Neural progenitor cell (in vitro differentiated cells): ENCODE measurements around the gene QRFP. TPM values are rescaled to one million over a fixed set of nuclear protein-coding genes. Genes with fewer than 3 reads are reported as not detected.
A peak's percentile ranks its signal among the peaks of the same experiment; 100 is the strongest.

Experiments used
- DNase-seq: peaks from one replicate; pipeline ENCODE4 v3.0.0-alpha.2; 2016; ENCODE audit warnings: low spot score
- H2AFZ ChIP-seq: fragments of 200-600 bp; sonication (generic); replicated peaks from 2 replicates; pipeline ENCODE4 v1.6.1; 2016; ENCODE audit warnings: antibody characterized with exemption
- H3F3A ChIP-seq: fragments of 200-600 bp; sonication (generic); 2 replicates; pipeline ENCODE4 v1.6.1; 2016; ENCODE audit warnings: antibody characterized with exemption, low read depth
- H3K27ac ChIP-seq: fragments of 200-600 bp; sonication (generic); 2 replicates; pipeline ENCODE4 v1.5.1; 2016; ENCODE audit warnings: mild to moderate bottlenecking
- H3K27me3 ChIP-seq: fragments of 200-600 bp; sonication (generic); 2 replicates; pipeline ENCODE4 v1.6.1; 2016; ENCODE audit warnings: mild to moderate bottlenecking, moderate library complexity
- H3K36me3 ChIP-seq: fragments of 200-600 bp; sonication (generic); 2 replicates; pipeline ENCODE4 v1.5.1; 2016
- H3K4me1 ChIP-seq: fragments of 200-600 bp; sonication (generic); 2 replicates; pipeline ENCODE4 v1.6.1; 2016; ENCODE audit warnings: mixed run types
- H3K4me2 ChIP-seq: fragments of 200-600 bp; sonication (generic); 2 replicates; pipeline ENCODE4 v1.6.1; 2016
- H3K4me3 ChIP-seq: fragments of 200-600 bp; sonication (generic); 2 replicates; pipeline ENCODE4 v1.5.1; 2016
- H3K79me2 ChIP-seq: fragments of 200-600 bp; sonication (generic); 2 replicates; pipeline ENCODE4 v1.6.1; 2016; ENCODE audit warnings: low read depth
- H3K9ac ChIP-seq: fragments of 200-600 bp; sonication (generic); 2 replicates; pipeline ENCODE4 v1.6.1; 2016
- H3K9me3 ChIP-seq: fragments of 200-600 bp; sonication (generic); 2 replicates; pipeline ENCODE4 v1.5.1; 2016; ENCODE audit warnings: low read depth
- H4K20me1 ChIP-seq: fragments of 200-600 bp; sonication (generic); 2 replicates; pipeline ENCODE4 v1.6.1; 2016; ENCODE audit warnings: low read depth
- H3K27ac Mint-ChIP-seq: 3 replicates; pipeline ENCODE4 v1.8.0; 2021; ENCODE audit warnings: mixed read lengths
- H3K27me3 Mint-ChIP-seq: 2 replicates; pipeline ENCODE4 v1.8.0; 2022; ENCODE audit warnings: low read depth, mild to moderate bottlenecking, inconsistent platforms, moderate library complexity, mixed read lengths; ENCODE audit not compliant: insufficient read depth
- H3K36me3 Mint-ChIP-seq: 3 replicates; pipeline ENCODE4 v1.8.0; 2021; ENCODE audit warnings: mixed read lengths
- H3K4me1 Mint-ChIP-seq: 3 replicates; pipeline ENCODE4 v1.8.0; 2021; ENCODE audit warnings: mixed read lengths
- H3K4me3 Mint-ChIP-seq: 3 replicates; pipeline ENCODE4 v1.8.0; 2021; ENCODE audit warnings: mild to moderate bottlenecking, moderate library complexity, mixed read lengths
- H3K9me3 Mint-ChIP-seq: 3 replicates; pipeline ENCODE4 v1.8.0; 2020; ENCODE audit warnings: mixed read lengths
- EZH2 ChIP-seq: fragments of 200-600 bp; sonication (generic); IDR thresholded peaks from 2 replicates; pipeline ENCODE4 v1.6.1; 2017; ENCODE audit warnings: antibody characterized with exemption, mild to moderate bottlenecking, moderate library complexity
- EZH2phosphoT487 ChIP-seq: fragments of 200-600 bp; sonication (generic); IDR thresholded peaks from 2 replicates; pipeline ENCODE4 v1.6.1; 2017; ENCODE audit warnings: antibody characterized with exemption
- total RNA-seq: library from RNA; depleted of rRNA; stranded (reverse); fragments of >200 nt; gene quantifications from 2 replicates; pipeline ENCODE4 v1.2.3, GENCODE V29; 2015; ENCODE audit warnings: low replicate concordance
- TF ChIP-seq, protein P1 (sequence below): fragments of 200-600 bp; sonication (generic); IDR thresholded peaks from 2 replicates; pipeline ENCODE4 v1.5.1; 2017; ENCODE audit warnings: antibody characterized with exemption, mild to moderate bottlenecking

Gene QRFP
- total RNA-seq, 1 donor from 2014 or later, result not detected

DNA sequence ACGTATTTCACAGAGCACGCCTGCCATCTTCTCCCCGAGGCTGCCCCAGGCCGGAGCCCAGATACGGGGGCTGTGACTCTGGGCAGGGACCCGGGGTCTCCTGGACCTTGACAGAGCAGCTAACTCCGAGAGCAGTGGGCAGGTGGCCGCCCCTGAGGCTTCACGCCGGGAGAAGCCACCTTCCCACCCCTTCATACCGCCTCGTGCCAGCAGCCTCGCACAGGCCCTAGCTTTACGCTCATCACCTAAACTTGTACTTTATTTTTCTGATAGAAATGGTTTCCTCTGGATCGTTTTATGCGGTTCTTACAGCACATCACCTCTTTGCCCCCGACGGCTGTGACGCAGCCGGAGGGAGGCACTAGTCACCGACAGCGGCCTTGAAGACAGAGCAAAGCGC lies 9.6 kb downstream of the QRFP start:
- Histone ChIP-seq H3K4me3 (no peak overlapping the region), H4K20me1 (peaks cover 60% of the 10 kb centered on the region), H3K4me1 (no peaks in the 10 kb centered on the region), H3F3A (peaks cover 7% of the 10 kb centered on the region), H3K9me3 (no peaks in the 10 kb centered on the region), H3K36me3 (no peaks in the 10 kb centered on the region), H2AFZ (no peak overlapping the region), H3K79me2 (no peaks in the 10 kb centered on the region), H3K27me3 (no peaks in the 10 kb centered on the region), H3K27ac (no peak overlapping the region), H3K4me2 (no peak overlapping the region), H3K9ac (no peak overlapping the region)
- H3K9me3 Mint-ChIP-seq, result no peaks in the 10 kb centered on the region
- peaks cover 21% of the 10 kb centered on the region for H3K36me3 Mint-ChIP-seq
- H3K27ac Mint-ChIP-seq, result peak overlapping the region; percentile 94
- H3K4me1 Mint-ChIP-seq, result peaks cover 15% of the 10 kb centered on the region
- no peak for DNase-seq
- peaks cover 4% of the 10 kb centered on the region for H3K27me3 Mint-ChIP-seq
- H3K4me3 Mint-ChIP-seq, result no peak overlapping the region
- no peak for TF ChIP-seq EZH2
- no peak for TF ChIP-seq EZH2phosphoT487
- TF ChIP-seq, protein P1, sequence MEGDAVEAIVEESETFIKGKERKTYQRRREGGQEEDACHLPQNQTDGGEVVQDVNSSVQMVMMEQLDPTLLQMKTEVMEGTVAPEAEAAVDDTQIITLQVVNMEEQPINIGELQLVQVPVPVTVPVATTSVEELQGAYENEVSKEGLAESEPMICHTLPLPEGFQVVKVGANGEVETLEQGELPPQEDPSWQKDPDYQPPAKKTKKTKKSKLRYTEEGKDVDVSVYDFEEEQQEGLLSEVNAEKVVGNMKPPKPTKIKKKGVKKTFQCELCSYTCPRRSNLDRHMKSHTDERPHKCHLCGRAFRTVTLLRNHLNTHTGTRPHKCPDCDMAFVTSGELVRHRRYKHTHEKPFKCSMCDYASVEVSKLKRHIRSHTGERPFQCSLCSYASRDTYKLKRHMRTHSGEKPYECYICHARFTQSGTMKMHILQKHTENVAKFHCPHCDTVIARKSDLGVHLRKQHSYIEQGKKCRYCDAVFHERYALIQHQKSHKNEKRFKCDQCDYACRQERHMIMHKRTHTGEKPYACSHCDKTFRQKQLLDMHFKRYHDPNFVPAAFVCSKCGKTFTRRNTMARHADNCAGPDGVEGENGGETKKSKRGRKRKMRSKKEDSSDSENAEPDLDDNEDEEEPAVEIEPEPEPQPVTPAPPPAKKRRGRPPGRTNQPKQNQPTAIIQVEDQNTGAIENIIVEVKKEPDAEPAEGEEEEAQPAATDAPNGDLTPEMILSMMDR, result no peak

DNA sequence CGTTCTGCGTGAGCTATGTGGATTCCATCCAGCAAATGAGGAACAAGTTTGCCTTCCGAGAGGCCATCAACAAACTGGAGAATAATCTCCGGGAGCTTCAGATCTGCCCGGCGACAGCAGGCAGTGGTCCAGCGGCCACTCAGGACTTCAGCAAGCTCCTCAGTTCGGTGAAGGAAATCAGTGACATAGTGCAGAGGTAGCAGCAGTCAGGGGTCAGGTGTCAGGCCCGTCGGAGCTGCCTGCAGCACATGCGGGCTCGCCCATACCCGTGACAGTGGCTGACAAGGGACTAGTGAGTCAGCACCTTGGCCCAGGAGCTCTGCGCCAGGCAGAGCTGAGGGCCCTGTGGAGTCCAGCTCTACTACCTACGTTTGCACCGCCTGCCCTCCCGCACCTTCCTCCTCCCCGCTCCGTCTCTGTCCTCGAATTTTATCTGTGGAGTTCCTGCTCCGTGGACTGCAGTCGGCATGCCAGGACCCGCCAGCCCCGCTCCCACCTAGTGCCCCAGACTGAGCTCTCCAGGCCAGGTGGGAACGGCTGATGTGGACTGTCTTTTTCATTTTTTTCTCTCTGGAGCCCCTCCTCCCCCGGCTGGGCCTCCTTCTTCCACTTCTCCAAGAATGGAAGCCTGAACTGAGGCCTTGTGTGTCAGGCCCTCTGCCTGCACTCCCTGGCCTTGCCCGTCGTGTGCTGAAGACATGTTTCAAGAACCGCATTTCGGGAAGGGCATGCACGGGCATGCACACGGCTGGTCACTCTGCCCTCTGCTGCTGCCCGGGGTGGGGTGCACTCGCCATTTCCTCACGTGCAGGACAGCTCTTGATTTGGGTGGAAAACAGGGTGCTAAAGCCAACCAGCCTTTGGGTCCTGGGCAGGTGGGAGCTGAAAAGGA lies 10.9 kb downstream of the QRFP start:
- no peaks in the 10 kb centered on the region for H3K9me3 Mint-ChIP-seq
- no peak for TF ChIP-seq EZH2
- no peak for TF ChIP-seq EZH2phosphoT487
- TF ChIP-seq, protein P1, result no peak
- Histone ChIP-seq H3K27ac (peak overlapping the region; percentile 46), H3K36me3 (no peaks in the 10 kb centered on the region), H3K4me1 (no peaks in the 10 kb centered on the region), H3K9ac (no peak overlapping the region), H3K4me3 (no peak overlapping the region), H3F3A (peaks cover 4% of the 10 kb centered on the region), H3K27me3 (no peaks in the 10 kb centered on the region), H3K9me3 (no peaks in the 10 kb centered on the region), H4K20me1 (peaks cover 48% of the 10 kb centered on the region), H3K4me2 (no peak overlapping the region), H2AFZ (no peak overlapping the region), H3K79me2 (no peaks in the 10 kb centered on the region)
- no peak overlapping the region for H3K4me3 Mint-ChIP-seq
- no peak for DNase-seq
- H3K4me1 Mint-ChIP-seq, result peaks cover 2% of the 10 kb centered on the region
- H3K27me3 Mint-ChIP-seq, result peaks cover 2% of the 10 kb centered on the region
- peaks cover 30% of the 10 kb centered on the region for H3K36me3 Mint-ChIP-seq
- no peak overlapping the region for H3K27ac Mint-ChIP-seq

DNA sequence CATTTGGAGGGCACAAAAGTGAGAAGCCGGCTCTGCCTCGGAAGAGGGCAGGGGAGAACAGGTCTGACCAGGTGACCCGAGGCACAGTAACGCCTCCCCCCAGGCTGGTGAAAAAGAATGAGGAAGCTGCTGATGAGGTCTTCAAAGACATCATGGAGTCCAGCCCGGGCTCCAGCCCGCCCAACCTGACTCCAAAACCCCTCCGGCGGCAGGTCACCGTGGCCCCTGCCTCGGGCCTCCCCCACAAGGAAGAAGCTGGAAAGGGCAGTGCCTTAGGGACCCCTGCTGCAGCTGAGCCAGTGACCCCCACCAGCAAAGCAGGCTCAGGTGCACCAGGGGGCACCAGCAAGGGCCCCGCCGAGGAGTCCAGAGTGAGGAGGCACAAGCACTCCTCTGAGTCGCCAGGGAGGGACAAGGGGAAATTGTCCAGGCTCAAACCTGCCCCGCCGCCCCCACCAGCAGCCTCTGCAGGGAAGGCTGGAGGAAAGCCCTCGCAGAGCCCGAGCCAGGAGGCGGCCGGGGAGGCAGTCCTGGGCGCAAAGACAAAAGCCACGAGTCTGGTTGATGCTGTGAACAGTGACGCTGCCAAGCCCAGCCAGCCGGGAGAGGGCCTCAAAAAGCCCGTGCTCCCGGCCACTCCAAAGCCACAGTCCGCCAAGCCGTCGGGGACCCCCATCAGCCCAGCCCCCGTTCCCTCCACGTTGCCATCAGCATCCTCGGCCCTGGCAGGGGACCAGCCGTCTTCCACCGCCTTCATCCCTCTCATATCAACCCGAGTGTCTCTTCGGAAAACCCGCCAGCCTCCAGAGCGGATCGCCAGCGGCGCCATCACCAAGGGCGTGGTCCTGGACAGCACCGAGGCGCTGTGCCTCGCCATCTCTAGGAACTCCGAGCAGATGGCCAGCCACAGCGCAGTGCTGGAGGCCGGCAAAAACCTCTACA lies 11.8 kb downstream of the QRFP start:
- Histone ChIP-seq H3K36me3 (no peaks in the 10 kb centered on the region), H3K27ac (peak overlapping the region; percentile 46)

More for the DNA sequence above, 11.8 kb downstream of the QRFP start:
- peaks cover 4% of the 10 kb centered on the region for H3F3A ChIP-seq
- H3K9me3 Mint-ChIP-seq, result no peaks in the 10 kb centered on the region
- no peak overlapping the region for H3K9ac ChIP-seq
- no peak overlapping the region for H3K4me2 ChIP-seq
- peaks cover 2% of the 10 kb centered on the region for H3K27me3 Mint-ChIP-seq
- no peak overlapping the region for H3K4me3 ChIP-seq
- DNase-seq, result no peak
- peaks cover 31% of the 10 kb centered on the region for H3K36me3 Mint-ChIP-seq
- H3K4me3 Mint-ChIP-seq, result no peak overlapping the region
- H3K79me2 ChIP-seq, result no peaks in the 10 kb centered on the region
- peak overlapping the region; percentile 85 for H3K27ac Mint-ChIP-seq
- H3K4me1 ChIP-seq, result no peaks in the 10 kb centered on the region
- no peak for TF ChIP-seq EZH2phosphoT487
- TF ChIP-seq, protein P1, result no peak
- TF ChIP-seq EZH2, result no peak
- no peaks in the 10 kb centered on the region for H3K4me1 Mint-ChIP-seq
- no peak overlapping the region for H2AFZ ChIP-seq
- no peaks in the 10 kb centered on the region for H3K9me3 ChIP-seq
- H3K27me3 ChIP-seq, result no peaks in the 10 kb centered on the region
- peaks cover 42% of the 10 kb centered on the region for H4K20me1 ChIP-seq
